Tibial nerve (tissue), 4 donors: Measurements from ENCODE around the gene PPFIBP2. TPM values are rescaled to one million over a fixed set of nuclear protein-coding genes. Genes with fewer than 3 reads are reported as not detected.

Experiments
- DNase-seq, 2 donors: peaks; one replicate each; pipeline ENCODE4 v3.0.0-alpha.2; 2019; ENCODE audit warnings: low spot score in 2 of 2
- H3K27ac ChIP-seq, 4 donors: fragments of 200-600 bp; sonication (generic) in 3 of 4; one replicate each; pipeline ENCODE4 v1.5.1; 2017 to 2019; ENCODE audit warnings: mild to moderate bottlenecking in 1 of 4
- H3K27me3 ChIP-seq, 2 donors: fragments of 200-600 bp; sonication (generic) in 1 of 2; one replicate each; pipeline versions ENCODE4 v1.5.1 to v1.6.0; 2017 to 2019
- H3K36me3 ChIP-seq, 3 donors: fragments of 200-600 bp; sonication (generic); one replicate each; pipeline ENCODE4 v1.5.1; 2018 to 2019
- H3K4me1 ChIP-seq, 4 donors: fragments of 200-600 bp; sonication (generic) in 3 of 4; one replicate each; pipeline ENCODE4 v1.5.1; 2017 to 2019
- H3K4me3 ChIP-seq, 4 donors: fragments of 200-600 bp; sonication (generic) in 3 of 4; one replicate each; pipeline ENCODE4 v1.5.1; 2017 to 2019; ENCODE audit warnings: mild to moderate bottlenecking in 1 of 4, moderate library complexity in 1 of 4
- H3K9me3 ChIP-seq, 4 donors: fragments of 200-600 bp; sonication (generic) in 3 of 4; one replicate each; pipeline ENCODE4 v1.5.1; 2017 to 2019
- EP300 ChIP-seq, 2 donors: sonication (generic); formaldehyde crosslinking; IDR thresholded peaks; one replicate each; pipeline ENCODE4 v1.6.1; 2017; ENCODE audit warnings: antibody characterized with exemption in 2 of 2, mild to moderate bottlenecking in 1 of 2
- POLR2A ChIP-seq, 2 donors: fragments of 450-650 bp; IDR thresholded peaks; one replicate each; pipeline ENCODE4 v1.6.1; 2017; ENCODE audit warnings: antibody characterized with exemption in 2 of 2, mild to moderate bottlenecking in 2 of 2, moderate library complexity in 2 of 2
- WGBS, 2 donors: methylation state at CpG; one replicate each; pipeline ENCODE4 v1.1.5; 2018; 5-methylcytosine and 5-hydroxymethylcytosine counted together
- total RNA-seq, 4 donors: library from RNA; depleted of rRNA; stranded (reverse); fragments of >200 nt; gene quantifications; one replicate each; pipeline ENCODE4 v1.1.0, GENCODE V29; 2016
- TF ChIP-seq, protein P1 (sequence below), 5 experiments: fragments of 200-600 bp in 3 of 5; fragments of 450-650 bp in 2 of 5; sonication (generic) in 3 of 5; IDR thresholded peaks; one replicate each; pipeline ENCODE4 v1.5.1; 2016 to 2019; ENCODE audit warnings: antibody characterized with exemption in 5 of 5, mild to moderate bottlenecking in 3 of 5, moderate library complexity in 2 of 5

PPFIBP2 gene
- total RNA-seq, 4 donors from 2014 or later = 19.8 to 110 (median 29.2) TPM

DNA sequence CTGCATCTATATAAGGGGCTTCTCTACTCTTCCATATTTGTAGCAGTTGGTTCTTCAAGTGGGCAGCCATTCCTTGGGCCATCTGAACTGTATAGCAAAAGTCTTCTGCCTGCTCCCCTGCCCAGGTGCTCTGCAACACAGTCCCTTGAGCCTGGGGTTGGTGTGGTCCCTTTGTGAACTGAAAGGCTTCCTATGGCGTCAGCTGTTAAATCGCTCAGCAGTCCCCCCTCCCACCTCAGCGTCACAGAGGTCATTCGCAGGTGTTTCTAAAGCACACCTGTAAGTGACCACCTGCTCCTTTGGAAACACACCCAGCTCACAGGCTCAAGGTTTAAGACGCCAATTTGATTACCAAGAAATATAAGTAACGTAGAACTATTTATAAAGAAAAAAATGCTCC is 122.6 kb downstream of the PPFIBP2 start:
- Histone ChIP-seq H3K4me1 (peaks cover 0 to 8% (median 0%) of the 10 kb centered on the region in 4 donors), H3K27me3 (no peaks in the 10 kb centered on the region), H3K27ac (no peak overlapping the region), H3K4me3 (no peak overlapping the region), H3K36me3 (peaks cover 0 to 91% (median 24%) of the 10 kb centered on the region in 3 donors), H3K9me3 (no peaks in the 10 kb centered on the region)
- TF ChIP-seq POLR2A (IDR thresholded peaks at IDR 0.05) = no peak
- no peak for TF ChIP-seq EP300 (IDR thresholded peaks at IDR 0.05)
- TF ChIP-seq, protein P1, sequence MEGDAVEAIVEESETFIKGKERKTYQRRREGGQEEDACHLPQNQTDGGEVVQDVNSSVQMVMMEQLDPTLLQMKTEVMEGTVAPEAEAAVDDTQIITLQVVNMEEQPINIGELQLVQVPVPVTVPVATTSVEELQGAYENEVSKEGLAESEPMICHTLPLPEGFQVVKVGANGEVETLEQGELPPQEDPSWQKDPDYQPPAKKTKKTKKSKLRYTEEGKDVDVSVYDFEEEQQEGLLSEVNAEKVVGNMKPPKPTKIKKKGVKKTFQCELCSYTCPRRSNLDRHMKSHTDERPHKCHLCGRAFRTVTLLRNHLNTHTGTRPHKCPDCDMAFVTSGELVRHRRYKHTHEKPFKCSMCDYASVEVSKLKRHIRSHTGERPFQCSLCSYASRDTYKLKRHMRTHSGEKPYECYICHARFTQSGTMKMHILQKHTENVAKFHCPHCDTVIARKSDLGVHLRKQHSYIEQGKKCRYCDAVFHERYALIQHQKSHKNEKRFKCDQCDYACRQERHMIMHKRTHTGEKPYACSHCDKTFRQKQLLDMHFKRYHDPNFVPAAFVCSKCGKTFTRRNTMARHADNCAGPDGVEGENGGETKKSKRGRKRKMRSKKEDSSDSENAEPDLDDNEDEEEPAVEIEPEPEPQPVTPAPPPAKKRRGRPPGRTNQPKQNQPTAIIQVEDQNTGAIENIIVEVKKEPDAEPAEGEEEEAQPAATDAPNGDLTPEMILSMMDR (IDR thresholded peaks at IDR 0.05) = no peak
- no peak for DNase-seq
- WGBS, 2 donors = 78 to 85% methylated on average over 6 of the region's 6 CpGs

GRCh38 chr11:7637447-7638157 is 123.8 kb downstream of the PPFIBP2 start:
- DNase-seq = peak in 1 of 2 donors; percentile 56
- TF ChIP-seq EP300 (IDR thresholded peaks at IDR 0.05) = peak in 1 of 2 donors; percentile 62
- TF ChIP-seq POLR2A (IDR thresholded peaks at IDR 0.05) = no peak
- H3K27ac ChIP-seq = peak overlapping the region; percentile 15 to 72 (median 37)
- H3K27me3 ChIP-seq = no peaks in the 10 kb centered on the region
- no peak overlapping the region for H3K4me3 ChIP-seq
- H3K9me3 ChIP-seq = no peaks in the 10 kb centered on the region
- 69 to 71% methylated on average over 7 of the region's 7 CpGs for WGBS, 2 donors
- H3K36me3 ChIP-seq = peaks cover 0 to 91% (median 14%) of the 10 kb centered on the region in 3 donors
- H3K4me1 ChIP-seq = peaks cover 0 to 8% (median 0%) of the 10 kb centered on the region in 4 donors

DNA sequence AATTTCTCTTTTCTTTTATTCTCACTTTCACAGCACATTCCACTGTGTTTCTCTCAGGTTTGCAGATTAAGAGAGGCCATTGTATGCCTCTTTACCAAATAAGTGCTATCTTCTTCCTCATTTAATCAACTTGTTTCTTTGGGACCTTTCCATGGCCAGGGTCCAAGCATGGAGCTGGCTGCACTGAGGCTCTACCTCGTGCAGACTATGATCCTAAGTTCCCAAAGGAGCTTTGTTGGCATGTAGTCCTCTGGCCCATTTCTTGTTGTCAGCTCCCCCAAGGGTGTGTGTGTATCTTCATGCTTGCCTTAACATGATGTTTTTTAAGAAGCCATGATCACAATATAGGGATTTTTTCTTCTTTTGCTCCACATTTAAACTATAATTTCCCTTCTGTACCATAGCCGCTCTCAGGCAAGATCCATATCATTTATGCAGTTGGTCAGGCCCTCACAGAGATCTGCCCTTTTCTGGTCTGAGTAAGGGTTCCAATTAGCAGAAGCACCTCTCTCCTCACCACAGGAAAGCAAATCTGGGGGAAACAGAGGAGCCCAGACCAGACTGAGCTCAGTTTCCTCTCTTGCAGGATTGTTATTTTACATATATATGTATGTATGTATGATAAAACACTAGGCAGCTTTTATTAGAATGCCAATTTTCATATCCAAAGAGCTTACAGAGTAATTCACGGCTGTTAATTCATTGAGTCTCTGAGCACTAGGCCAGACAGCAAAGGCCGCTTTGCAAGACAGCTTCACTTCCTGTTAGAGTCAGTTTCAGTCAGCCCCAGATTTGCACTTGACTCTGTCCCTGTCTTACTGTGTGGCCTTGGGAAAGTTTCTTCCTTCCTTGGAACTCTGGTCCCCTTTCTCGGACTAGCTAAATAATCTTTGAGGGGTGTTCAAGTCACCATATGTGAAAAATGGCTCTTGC is 125.2 kb downstream of the PPFIBP2 start:
- H3K27me3 ChIP-seq = no peaks in the 10 kb centered on the region
- no peaks in the 10 kb centered on the region for H3K9me3 ChIP-seq
- WGBS, 2 donors = 77 to 80% methylated on average over 5 of the region's 5 CpGs
- H3K27ac ChIP-seq = peak overlapping the region; percentile 0 to 72 (median 21)
- peaks cover 0 to 8% (median 0%) of the 10 kb centered on the region in 4 donors for H3K4me1 ChIP-seq
- TF ChIP-seq EP300 (IDR thresholded peaks at IDR 0.05) (no peak), POLR2A (IDR thresholded peaks at IDR 0.05) (no peak)
- TF ChIP-seq, protein P1 (IDR thresholded peaks at IDR 0.05) = no peak
- DNase-seq = peak in 1 of 2 donors; percentile 50
- peaks cover 0 to 85% (median 11%) of the 10 kb centered on the region in 3 donors for H3K36me3 ChIP-seq
- H3K4me3 ChIP-seq = no peak overlapping the region

- TF ChIP-seq POLR2A (IDR thresholded peaks at IDR 0.05) = no peak
- TF ChIP-seq, protein P1 (IDR thresholded peaks at IDR 0.05) = no peak
- H3K36me3 ChIP-seq = peaks cover 0 to 85% (median 11%) of the 10 kb centered on the region in 3 donors
- WGBS, 2 donors = 82 to 83% methylated on average over 5 of the region's 5 CpGs
- H3K4me3 ChIP-seq = no peak overlapping the region
- peak overlapping the region in 3 of 4 donors; percentile 0 to 72 (median 27) for H3K27ac ChIP-seq
- H3K27me3 ChIP-seq = no peaks in the 10 kb centered on the region
- DNase-seq = no peak
- no peaks in the 10 kb centered on the region for H3K9me3 ChIP-seq
- peaks cover 0 to 8% (median 0%) of the 10 kb centered on the region in 4 donors for H3K4me1 ChIP-seq
Measured at GRCh38 chr11:7639643-7640025, 125.8 kb downstream of the PPFIBP2 start.

- Histone ChIP-seq H3K9me3 (no peaks in the 10 kb centered on the region), H3K36me3 (peaks cover 0 to 74% (median 11%) of the 10 kb centered on the region in 3 donors)
Measured at GRCh38 chr11:7640816-7641215, 127.0 kb downstream of the PPFIBP2 start.

More at GRCh38 chr11:7640816-7641215, 127.0 kb downstream of the PPFIBP2 start:
- TF ChIP-seq POLR2A (IDR thresholded peaks at IDR 0.05) (no peak), EP300 (IDR thresholded peaks at IDR 0.05) (no peak)
- TF ChIP-seq, protein P1 (IDR thresholded peaks at IDR 0.05) = no peak
- Histone ChIP-seq H3K4me1 (peaks cover 0 to 8% (median 0%) of the 10 kb centered on the region in 4 donors), H3K27me3 (no peaks in the 10 kb centered on the region), H3K4me3 (no peak overlapping the region), H3K27ac (no peak overlapping the region)
- 90 to 92% methylated on average over 6 of the region's 6 CpGs for WGBS, 2 donors
- DNase-seq = no peak
